Mononuclear cell (primary cell): Measurements from ENCODE around the gene GRIK4. TPM values are rescaled to one million over a fixed set of nuclear protein-coding genes. Genes with fewer than 3 reads are reported as not detected.

ENCODE experiments used
- total RNA-seq: library from RNA; depleted of rRNA; stranded (reverse); fragments of >200 nt; gene quantifications from one replicate; pipeline ENCODE4 v1.2.3, GENCODE V29; 2012

Gene GRIK4
- total RNA-seq, 1 donor, result 0.21 TPM

Other genes with a start within 250 kb of the GRIK4 start
- not detected for gene TLCD5, start 186.4 kb upstream of the GRIK4 start, total RNA-seq
- gene ARHGEF12, start 175.3 kb upstream of the GRIK4 start, total RNA-seq, result 12.9 TPM